ENCODE results near the gene CLMP. TPM values are rescaled to one million over a fixed set of nuclear protein-coding genes. Genes with fewer than 3 reads are reported as not detected.

Gene CLMP
- total and polyA plus RNA-seq, 2 donors (not counting 1 experiment from before 2014, with no cell fraction given), result 0.01 TPM; not detected in 1

DNA sequence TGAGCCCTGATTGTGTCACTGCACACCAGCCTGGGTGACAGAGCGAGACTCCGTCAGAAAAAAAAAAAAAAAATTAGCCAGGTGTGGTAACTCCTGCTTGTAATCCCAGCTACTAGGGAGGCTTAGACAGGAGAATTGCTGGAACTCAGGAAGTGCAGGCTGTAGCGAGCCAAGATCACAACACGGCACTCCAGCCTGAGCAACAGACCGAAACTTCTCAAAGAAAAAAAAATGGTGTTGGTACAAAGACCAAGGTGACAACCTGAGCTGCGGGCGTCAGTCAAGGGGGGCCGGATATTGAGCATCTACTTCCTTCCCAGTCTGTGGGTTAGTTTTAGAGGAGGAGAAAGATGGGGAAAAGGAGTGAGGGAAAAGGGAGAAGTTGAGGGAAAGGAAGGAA, 84.7 kb downstream of the CLMP start:
- no peak overlapping the region for H3K27ac Mint-ChIP-seq
- ATAC-seq (ENCODE audit: low read depth), result no peak
- TF ChIP-seq EZH2 (IDR thresholded peaks at IDR 0.05; ENCODE audit: borderline replicate concordance, insufficient read depth, low read depth, low read length, poor library complexity, severe bottlenecking), result no peak
- TF ChIP-seq, protein P1, sequence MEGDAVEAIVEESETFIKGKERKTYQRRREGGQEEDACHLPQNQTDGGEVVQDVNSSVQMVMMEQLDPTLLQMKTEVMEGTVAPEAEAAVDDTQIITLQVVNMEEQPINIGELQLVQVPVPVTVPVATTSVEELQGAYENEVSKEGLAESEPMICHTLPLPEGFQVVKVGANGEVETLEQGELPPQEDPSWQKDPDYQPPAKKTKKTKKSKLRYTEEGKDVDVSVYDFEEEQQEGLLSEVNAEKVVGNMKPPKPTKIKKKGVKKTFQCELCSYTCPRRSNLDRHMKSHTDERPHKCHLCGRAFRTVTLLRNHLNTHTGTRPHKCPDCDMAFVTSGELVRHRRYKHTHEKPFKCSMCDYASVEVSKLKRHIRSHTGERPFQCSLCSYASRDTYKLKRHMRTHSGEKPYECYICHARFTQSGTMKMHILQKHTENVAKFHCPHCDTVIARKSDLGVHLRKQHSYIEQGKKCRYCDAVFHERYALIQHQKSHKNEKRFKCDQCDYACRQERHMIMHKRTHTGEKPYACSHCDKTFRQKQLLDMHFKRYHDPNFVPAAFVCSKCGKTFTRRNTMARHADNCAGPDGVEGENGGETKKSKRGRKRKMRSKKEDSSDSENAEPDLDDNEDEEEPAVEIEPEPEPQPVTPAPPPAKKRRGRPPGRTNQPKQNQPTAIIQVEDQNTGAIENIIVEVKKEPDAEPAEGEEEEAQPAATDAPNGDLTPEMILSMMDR (IDR thresholded peaks at IDR 0.05), result no peak
- H3K9me3 Mint-ChIP-seq (ENCODE audit: insufficient read depth), result no peaks in the 10 kb centered on the region
- 71% methylated on average over 6 of the region's 8 CpGs for WGBS (ENCODE audit: insufficient coverage)
- H3K4me1 Mint-ChIP-seq, result no peaks in the 10 kb centered on the region
- H3K79me2 ChIP-seq (ENCODE audit: control insufficient read depth, insufficient read depth, low read length), result no peaks in the 10 kb centered on the region
- H3K27me3 ChIP-seq (replicated peaks in 1 of 4; ENCODE audit: control extremely low read depth in 1 of 4, control insufficient read depth in 3 of 4, insufficient read depth in 4 of 4, low read length in 3 of 4), result peaks cover 0 to 3% (median 0%) of the 10 kb centered on the region in 4 experiments
- peaks cover 0 to 2% (median 0%) of the 10 kb centered on the region in 3 donors for H3K9me3 ChIP-seq (ENCODE audit: control extremely low read depth in 1 of 3, control insufficient read depth in 2 of 3, insufficient read depth in 1 of 3, low read length in 2 of 3)
- no peaks in the 10 kb centered on the region for H3K4me1 ChIP-seq (ENCODE audit: control insufficient read depth in 2 of 2, insufficient read depth in 2 of 2, low read length in 2 of 2)
- H4K20me1 ChIP-seq (ENCODE audit: control insufficient read depth, insufficient read depth, low read length, poor library complexity, severe bottlenecking), result no peaks in the 10 kb centered on the region
- H3K36me3 ChIP-seq (replicated peaks in 1 of 2; ENCODE audit: control extremely low read depth in 1 of 2, control insufficient read depth in 1 of 2, extremely low read depth in 1 of 2, insufficient read depth in 2 of 2, low read length in 1 of 2), result no peaks in the 10 kb centered on the region
- H3K27ac ChIP-seq (ENCODE audit: low read length in 2 of 2), result no peak overlapping the region
- no peak overlapping the region for H2AFZ ChIP-seq (ENCODE audit: insufficient read depth, low read depth, low read length, poor library complexity, severe bottlenecking)
- ChIA-PET POLR2A (no interaction called here), CTCF (interaction anchor here (0.7 to 2.9 kb wide), 11 partner anchors 10 to 1715 kb away, joined by 3 to 11 read pairs (median 4); no protein-coding TSS in a partner anchor)
- no peak overlapping the region for H3K4me3 Mint-ChIP-seq
- no peak overlapping the region for H3K4me2 ChIP-seq (replicated peaks; ENCODE audit: low read depth, low read length, poor library complexity, severe bottlenecking)
- H3K9ac ChIP-seq (ENCODE audit: low read length), result no peak overlapping the region
- intact Hi-C loops (cut with micrococcal nuclease), result no loop called here
- H3K4me3 ChIP-seq (ENCODE audit: control extremely low read depth in 1 of 5, extremely low read depth in 1 of 5, insufficient read depth in 1 of 5, low read depth in 2 of 5, low read length in 4 of 5), result no peak overlapping the region
- no peak for DNase-seq
- H3K27me3 Mint-ChIP-seq, result peaks cover 18% of the 10 kb centered on the region

DNA sequence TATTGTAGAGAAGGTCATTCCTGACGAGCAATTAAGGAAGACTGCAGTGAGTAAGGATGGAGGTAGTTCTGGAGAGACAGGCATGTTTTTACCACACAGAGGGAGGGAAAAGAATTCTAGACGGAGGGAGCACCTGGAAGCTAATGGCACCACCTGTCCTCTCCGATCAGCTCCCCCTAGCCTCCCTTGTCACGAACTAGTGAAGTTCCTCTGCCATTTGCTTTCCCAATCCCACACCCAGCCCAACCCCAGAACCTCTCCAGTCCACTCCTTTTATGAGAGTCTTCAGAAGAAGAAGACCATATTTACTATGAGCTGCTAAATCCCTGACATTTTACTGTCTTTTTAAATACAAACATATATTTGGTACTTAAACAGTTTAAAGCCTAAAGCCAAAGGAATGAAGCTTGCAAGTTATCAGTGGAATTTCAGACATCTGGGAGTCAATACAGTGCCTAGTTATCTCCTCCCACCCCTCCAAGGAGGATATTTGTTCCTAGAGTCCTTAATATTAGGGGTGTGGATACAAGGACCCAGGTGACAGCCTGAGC, 87.0 kb downstream of the CLMP start:
- Mint-ChIP-seq H3K9me3 (ENCODE audit: insufficient read depth) (no peaks in the 10 kb centered on the region), H3K27me3 (peaks cover 18% of the 10 kb centered on the region), H3K4me1 (peaks cover 3% of the 10 kb centered on the region), H3K27ac (no peak overlapping the region), H3K4me3 (no peak overlapping the region)
- Histone ChIP-seq H3K9me3 (ENCODE audit: control extremely low read depth in 1 of 3, control insufficient read depth in 2 of 3, insufficient read depth in 1 of 3, low read length in 2 of 3) (no peaks in the 10 kb centered on the region), H3K9ac (ENCODE audit: low read length) (no peak overlapping the region), H4K20me1 (ENCODE audit: control insufficient read depth, insufficient read depth, low read length, poor library complexity, severe bottlenecking) (no peaks in the 10 kb centered on the region), H3K4me2 (replicated peaks; ENCODE audit: low read depth, low read length, poor library complexity, severe bottlenecking) (no peak overlapping the region), H3K4me1 (ENCODE audit: control insufficient read depth in 2 of 2, insufficient read depth in 2 of 2, low read length in 2 of 2) (no peaks in the 10 kb centered on the region), H2AFZ (ENCODE audit: insufficient read depth, low read depth, low read length, poor library complexity, severe bottlenecking) (no peak overlapping the region), H3K4me3 (ENCODE audit: control extremely low read depth in 1 of 5, extremely low read depth in 1 of 5, insufficient read depth in 1 of 5, low read depth in 2 of 5, low read length in 4 of 5) (no peak overlapping the region), H3K27ac (ENCODE audit: low read length in 2 of 2) (no peak overlapping the region), H3K27me3 (replicated peaks in 1 of 4; ENCODE audit: control extremely low read depth in 1 of 4, control insufficient read depth in 3 of 4, insufficient read depth in 4 of 4, low read length in 3 of 4) (peaks cover 0 to 3% (median 0%) of the 10 kb centered on the region in 4 experiments), H3K36me3 (replicated peaks in 1 of 2; ENCODE audit: control extremely low read depth in 1 of 2, control insufficient read depth in 1 of 2, extremely low read depth in 1 of 2, insufficient read depth in 2 of 2, low read length in 1 of 2) (no peaks in the 10 kb centered on the region), H3K79me2 (ENCODE audit: control insufficient read depth, insufficient read depth, low read length) (no peaks in the 10 kb centered on the region)
- 93% methylated on average over 3 of the region's 4 CpGs for WGBS (ENCODE audit: insufficient coverage)
- no peak for DNase-seq
- intact Hi-C loops (cut with micrococcal nuclease), result no loop called here
- POLR2A ChIA-PET, result interaction anchor here (0.7 kb wide), 1 partner anchor 36 kb away, joined by 4 read pairs; no protein-coding TSS in a partner anchor
- CTCF ChIA-PET, result interaction anchor here (0.7 to 1.6 kb wide), 2 partner anchors 47 to 156 kb away, joined by 3 read pairs; no protein-coding TSS in a partner anchor
- no peak for ATAC-seq (ENCODE audit: low read depth)
- no peak for TF ChIP-seq EZH2 (IDR thresholded peaks at IDR 0.05; ENCODE audit: borderline replicate concordance, insufficient read depth, low read depth, low read length, poor library complexity, severe bottlenecking)
- TF ChIP-seq, protein P1 (IDR thresholded peaks at IDR 0.05), result no peak

Measured in B cell (primary cell).